Memory B cell (primary cell): ENCODE measurements around the gene NFIB.

Experiments
- ATAC-seq: fragments of 150-1000 bp; cut with Tn5 transposase; 2 replicates; pipeline ENCODE4 v1.10.0; 2021; ENCODE audit warnings: low read depth, mild to moderate bottlenecking, moderate library complexity
- DNase-seq, 2 donors: peaks; one replicate each; pipeline ENCODE4 v3.0.0; 2022; ENCODE audit warnings: low spot score in 2 of 2
- H3K27ac Mint-ChIP-seq: one replicate; pipeline ENCODE4 v1.8.0; 2022; ENCODE audit warnings: mild to moderate bottlenecking, moderate library complexity, mixed read lengths
- H3K27me3 Mint-ChIP-seq: one replicate; pipeline ENCODE4 v1.8.0; 2022; ENCODE audit warnings: mixed read lengths
- H3K36me3 Mint-ChIP-seq: one replicate; pipeline ENCODE4 v1.8.0; 2022; ENCODE audit warnings: mild to moderate bottlenecking, mixed read lengths
- H3K4me1 Mint-ChIP-seq: one replicate; pipeline ENCODE4 v1.8.0; 2022; ENCODE audit warnings: mixed read lengths
- H3K4me3 Mint-ChIP-seq: one replicate; pipeline ENCODE4 v1.8.0; 2022; ENCODE audit warnings: mild to moderate bottlenecking, moderate library complexity, mixed read lengths
- H3K9me3 Mint-ChIP-seq: one replicate; pipeline ENCODE4 v1.8.0; 2022; ENCODE audit warnings: mixed read lengths

NFIB gene

DNA sequence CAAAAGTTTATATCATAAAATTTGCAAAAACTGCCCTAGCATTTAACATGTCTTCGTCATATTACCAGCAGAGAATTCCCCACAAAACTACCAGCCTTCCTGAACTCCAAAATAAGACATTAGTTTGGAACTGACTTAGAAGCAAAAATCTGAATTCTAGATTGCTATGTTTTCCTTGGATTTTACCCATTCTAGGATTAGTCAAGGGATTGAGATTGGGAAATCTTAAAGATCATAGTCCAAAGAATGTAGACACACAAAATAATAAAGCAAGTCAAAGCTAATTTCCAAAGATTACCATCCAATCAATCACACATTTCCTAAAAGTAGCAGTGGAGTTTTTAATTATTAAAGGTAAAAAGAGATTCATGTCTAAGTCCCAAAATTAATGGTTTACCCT lies 138.2 kb downstream of the NFIB start:
- H3K9me3 Mint-ChIP-seq = no peaks in the 10 kb centered on the region
- no peak overlapping the region for H3K27ac Mint-ChIP-seq
- ATAC-seq (no peak), DNase-seq (no peak)
- no peaks in the 10 kb centered on the region for H3K4me1 Mint-ChIP-seq
- H3K4me3 Mint-ChIP-seq = no peak overlapping the region
- no peaks in the 10 kb centered on the region for H3K27me3 Mint-ChIP-seq
- no peaks in the 10 kb centered on the region for H3K36me3 Mint-ChIP-seq

- H3K27ac Mint-ChIP-seq = no peak overlapping the region
- no peak for DNase-seq
- no peaks in the 10 kb centered on the region for H3K4me1 Mint-ChIP-seq
- no peaks in the 10 kb centered on the region for H3K36me3 Mint-ChIP-seq
- ATAC-seq = no peak
- no peak overlapping the region for H3K4me3 Mint-ChIP-seq
- H3K9me3 Mint-ChIP-seq = no peaks in the 10 kb centered on the region
- H3K27me3 Mint-ChIP-seq = no peaks in the 10 kb centered on the region
Observed at GRCh38 chr9:14173713-14174112, 140.2 kb downstream of the NFIB start.

DNA sequence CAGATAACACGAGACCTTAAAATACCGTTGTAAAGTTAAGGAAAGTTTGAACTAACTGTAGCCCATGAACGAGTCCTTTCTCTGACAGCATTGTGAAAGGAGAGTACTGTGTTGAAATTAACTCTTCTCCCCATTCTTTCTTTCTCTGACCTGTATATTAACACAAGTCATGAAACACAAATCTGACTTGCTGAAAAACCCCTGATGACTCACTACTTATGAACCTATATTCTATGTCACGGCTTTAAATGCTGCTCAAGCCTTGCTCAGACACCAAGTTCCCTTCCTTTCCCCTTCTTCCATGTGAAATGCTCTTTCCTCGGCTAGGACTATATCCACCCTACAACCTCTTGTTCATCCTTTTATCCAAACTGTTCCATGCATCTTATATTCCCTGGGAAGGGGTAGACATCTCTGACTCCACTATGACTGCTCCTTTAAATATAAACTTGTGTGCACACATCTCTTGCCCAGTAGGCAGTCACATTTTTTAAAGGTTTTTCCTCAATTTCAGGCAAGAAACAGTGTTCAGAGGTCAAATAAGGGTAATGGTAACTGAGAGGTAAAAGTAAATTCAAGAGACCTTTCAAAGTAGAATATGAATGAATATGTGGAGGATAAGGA lies 142.9 kb downstream of the NFIB start:
- DNase-seq = no peak
- H3K9me3 Mint-ChIP-seq = no peaks in the 10 kb centered on the region
- H3K27ac Mint-ChIP-seq = no peak overlapping the region
- H3K36me3 Mint-ChIP-seq = no peaks in the 10 kb centered on the region
- no peaks in the 10 kb centered on the region for H3K4me1 Mint-ChIP-seq
- H3K27me3 Mint-ChIP-seq = no peaks in the 10 kb centered on the region
- no peak overlapping the region for H3K4me3 Mint-ChIP-seq
- no peak for ATAC-seq

DNA sequence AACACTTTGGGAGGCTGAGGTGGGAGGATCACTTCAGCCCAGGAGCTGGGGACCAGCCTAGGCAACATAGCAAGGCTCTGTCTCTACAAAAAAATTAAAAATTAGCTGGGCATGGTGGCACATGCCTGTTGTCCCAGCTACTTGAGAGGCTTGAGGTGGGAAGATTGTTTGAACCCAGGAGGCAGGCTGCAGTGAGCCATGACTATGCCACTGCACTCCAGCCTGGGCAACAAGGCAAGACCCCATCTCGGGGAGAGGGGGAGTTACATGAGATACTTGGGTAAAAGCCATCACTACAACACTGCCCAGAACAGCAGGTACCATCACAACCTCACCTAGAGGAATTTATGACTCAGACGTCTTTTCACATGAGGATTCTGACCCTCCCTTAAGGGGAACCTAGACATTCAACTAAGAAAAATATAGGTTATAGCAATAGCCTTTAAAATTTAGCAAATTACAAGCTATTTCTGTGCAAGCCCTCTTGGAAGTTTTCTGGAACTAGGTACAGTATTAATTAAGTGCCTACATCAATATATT lies 143.5 kb downstream of the NFIB start:
- ATAC-seq (no peak), DNase-seq (no peak)
- Mint-ChIP-seq H3K27me3 (no peaks in the 10 kb centered on the region), H3K36me3 (no peaks in the 10 kb centered on the region), H3K4me3 (no peak overlapping the region), H3K9me3 (no peaks in the 10 kb centered on the region), H3K27ac (no peak overlapping the region), H3K4me1 (no peaks in the 10 kb centered on the region)

DNA sequence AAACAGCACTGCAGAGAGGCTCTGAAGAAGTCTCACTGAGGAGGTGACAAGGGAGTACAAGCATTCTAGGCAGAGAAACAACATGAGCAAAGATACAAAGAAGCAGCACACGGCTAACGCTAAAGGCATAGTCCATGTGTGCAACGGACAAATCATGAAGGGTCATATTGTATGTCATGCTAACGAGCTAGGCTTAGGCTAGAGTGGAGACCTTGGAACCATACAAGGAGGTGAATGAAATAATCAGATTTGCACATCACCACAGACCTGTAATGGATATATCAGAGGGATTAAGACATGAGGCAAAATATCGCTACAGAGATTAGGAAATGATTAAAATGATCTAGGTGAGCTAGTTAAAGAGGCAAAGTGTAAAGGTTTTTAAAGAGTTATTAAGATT lies 145.6 kb downstream of the NFIB start:
- H3K4me3 Mint-ChIP-seq = no peak overlapping the region
- DNase-seq (no peak), ATAC-seq (no peak)
- H3K27me3 Mint-ChIP-seq = no peaks in the 10 kb centered on the region
- no peaks in the 10 kb centered on the region for H3K36me3 Mint-ChIP-seq
- H3K27ac Mint-ChIP-seq = no peak overlapping the region
- no peaks in the 10 kb centered on the region for H3K4me1 Mint-ChIP-seq
- H3K9me3 Mint-ChIP-seq = no peaks in the 10 kb centered on the region

DNA sequence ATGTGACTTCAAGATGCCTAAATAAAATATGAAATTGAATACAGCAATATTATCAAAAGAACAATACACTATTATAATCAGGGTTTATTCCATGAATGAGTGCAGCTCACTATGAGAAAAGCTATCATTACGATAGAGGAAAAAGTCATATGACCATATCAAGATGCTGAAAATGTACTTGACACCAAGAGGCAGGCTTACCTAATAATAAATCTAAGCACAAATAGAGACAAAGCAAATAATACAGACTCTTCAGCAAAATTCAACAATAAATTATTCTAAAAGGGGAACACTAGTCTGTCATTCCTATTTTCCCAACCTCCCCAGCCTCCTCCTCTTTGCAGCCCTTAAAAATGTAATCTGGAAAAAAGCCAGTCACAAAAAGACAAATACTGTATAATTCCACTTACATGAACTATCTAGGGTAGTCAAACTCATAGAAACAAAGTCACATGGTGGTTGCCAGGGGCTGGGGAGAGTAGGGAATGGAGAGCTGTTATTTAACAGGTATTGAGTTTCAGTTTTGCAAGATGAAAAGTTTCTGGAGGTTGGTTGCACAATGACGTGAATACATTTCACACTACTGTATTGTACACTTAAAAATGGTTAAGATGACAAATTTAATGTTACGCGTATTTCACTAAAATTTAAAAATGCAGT lies 148.4 kb downstream of the NFIB start:
- DNase-seq = no peak
- Mint-ChIP-seq H3K4me3 (no peak overlapping the region), H3K27ac (no peak overlapping the region), H3K4me1 (no peaks in the 10 kb centered on the region), H3K9me3 (no peaks in the 10 kb centered on the region), H3K36me3 (no peaks in the 10 kb centered on the region), H3K27me3 (no peaks in the 10 kb centered on the region)
- ATAC-seq = no peak

DNA sequence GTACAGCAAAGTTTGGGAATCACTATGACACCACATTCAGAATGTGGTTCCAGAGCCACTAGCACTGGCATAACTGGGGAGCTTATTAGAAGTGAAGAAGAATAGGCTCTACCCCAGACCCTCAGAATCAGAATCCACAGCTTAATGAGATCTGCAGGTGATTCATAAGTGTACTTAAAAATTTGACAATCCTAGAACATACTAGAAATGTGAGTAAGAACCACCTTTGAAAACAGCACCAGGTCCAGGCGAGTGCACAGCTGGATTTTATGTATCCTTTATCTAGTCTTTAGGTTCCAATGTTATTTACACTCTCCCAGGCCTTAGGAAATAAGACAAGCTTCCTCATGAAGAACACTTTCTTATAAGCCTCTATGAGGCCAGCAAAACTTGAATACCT lies 149.0 kb downstream of the NFIB start:
- no peaks in the 10 kb centered on the region for H3K4me1 Mint-ChIP-seq

DNA sequence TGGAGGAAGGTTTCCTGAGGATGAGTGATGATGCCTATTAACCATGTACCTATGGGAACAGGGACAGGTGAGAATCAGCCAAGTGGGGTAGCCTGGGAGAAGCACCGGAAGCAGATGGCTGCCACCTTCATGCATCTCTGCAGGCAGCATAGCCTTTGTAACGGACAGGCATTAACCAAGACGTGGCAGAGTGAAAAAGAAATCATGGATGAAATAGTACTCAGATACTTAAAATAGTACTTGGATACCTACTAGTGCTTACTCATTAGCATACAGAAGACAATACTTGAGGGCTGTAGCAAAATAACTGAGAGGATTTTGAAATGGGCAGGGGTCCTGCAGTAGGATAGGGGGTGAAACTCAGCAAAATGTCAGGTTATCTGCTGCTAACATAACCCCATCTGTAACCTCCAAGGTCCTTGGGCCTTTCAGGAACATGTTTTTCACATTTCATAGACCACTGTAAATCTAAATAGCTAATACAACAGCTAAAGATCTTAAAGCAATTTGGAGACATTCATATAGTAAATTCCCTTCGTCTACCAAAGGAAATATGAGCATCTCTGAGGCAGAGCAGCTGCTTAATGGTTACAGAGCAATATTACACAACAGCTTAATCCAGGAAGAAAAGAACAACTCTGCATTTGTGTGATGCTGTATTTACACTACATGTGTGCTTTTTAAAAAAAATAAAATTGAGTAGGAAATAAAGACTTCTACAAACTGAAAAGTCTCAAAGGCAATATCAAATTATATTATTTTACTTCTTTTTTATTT lies 154.3 kb downstream of the NFIB start:
- no peak for DNase-seq
- no peak for ATAC-seq
- Mint-ChIP-seq H3K27me3 (no peaks in the 10 kb centered on the region), H3K36me3 (no peaks in the 10 kb centered on the region), H3K4me1 (no peaks in the 10 kb centered on the region), H3K27ac (no peak overlapping the region), H3K4me3 (no peak overlapping the region), H3K9me3 (peaks cover 1% of the 10 kb centered on the region)

More for the DNA sequence above, 149.0 kb downstream of the NFIB start:
- no peaks in the 10 kb centered on the region for H3K36me3 Mint-ChIP-seq
- no peak for DNase-seq
- H3K4me3 Mint-ChIP-seq = no peak overlapping the region
- H3K27me3 Mint-ChIP-seq = no peaks in the 10 kb centered on the region
- no peak for ATAC-seq
- H3K27ac Mint-ChIP-seq = no peak overlapping the region
- H3K9me3 Mint-ChIP-seq = no peaks in the 10 kb centered on the region

DNA sequence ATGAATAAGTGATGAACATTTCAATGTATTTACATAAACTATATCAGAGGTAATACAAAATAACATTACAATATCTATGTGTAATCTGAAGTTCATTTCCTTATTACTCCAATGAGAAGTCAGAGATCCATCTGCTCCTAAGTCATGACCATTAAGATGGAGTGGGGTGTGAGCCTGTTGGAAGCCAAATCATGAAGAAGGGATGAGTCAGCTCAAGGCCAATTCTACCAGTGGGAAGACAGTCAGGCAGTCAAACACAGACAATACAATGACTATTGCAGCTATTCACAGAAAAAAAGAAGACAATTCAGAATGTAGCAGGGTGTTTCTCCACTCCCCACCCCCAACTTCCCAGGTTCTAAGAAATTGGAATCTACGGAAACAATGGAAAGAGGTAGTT lies 155.0 kb downstream of the NFIB start:
- Mint-ChIP-seq H3K27ac (no peak overlapping the region), H3K4me3 (no peak overlapping the region)
- no peak for DNase-seq

DNA sequence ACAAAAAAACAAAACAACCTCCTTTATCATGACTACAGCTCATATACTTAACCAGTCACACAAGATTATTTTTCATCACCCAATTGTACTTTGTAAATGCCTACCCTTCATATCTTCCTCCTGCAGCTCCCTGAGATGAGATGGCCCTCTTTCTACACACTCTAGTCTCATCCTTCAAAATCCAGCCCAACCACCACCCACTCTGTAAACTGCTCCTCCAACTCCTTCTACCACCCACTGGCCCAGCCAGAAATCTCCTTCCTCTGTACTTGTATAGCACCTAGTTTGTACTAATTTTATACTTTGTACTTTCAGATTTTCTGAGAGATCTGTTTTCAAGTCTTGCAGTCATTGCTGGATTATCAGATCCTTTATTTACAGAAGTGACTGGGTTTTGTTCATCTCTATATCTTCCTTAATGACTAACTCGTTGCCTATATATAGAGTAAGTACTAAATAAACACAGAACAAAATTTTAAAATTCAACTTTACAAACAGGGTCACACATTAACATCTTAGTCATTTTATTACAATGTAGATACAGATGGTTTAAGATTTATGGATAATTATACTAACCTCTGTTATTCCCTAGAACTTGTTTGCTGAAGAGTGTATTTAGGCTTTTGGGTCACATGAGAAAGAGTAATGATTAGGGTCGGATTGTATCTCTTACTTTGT lies 155.7 kb downstream of the NFIB start:
- H3K27ac Mint-ChIP-seq = no peak overlapping the region
- H3K4me1 Mint-ChIP-seq = no peaks in the 10 kb centered on the region
- peaks cover 1% of the 10 kb centered on the region for H3K9me3 Mint-ChIP-seq
- no peak for ATAC-seq
- H3K36me3 Mint-ChIP-seq = no peaks in the 10 kb centered on the region
- H3K27me3 Mint-ChIP-seq = no peaks in the 10 kb centered on the region
- DNase-seq = no peak
- no peak overlapping the region for H3K4me3 Mint-ChIP-seq

More for the DNA sequence above, 155.0 kb downstream of the NFIB start:
- H3K27me3 Mint-ChIP-seq = no peaks in the 10 kb centered on the region
- peaks cover 1% of the 10 kb centered on the region for H3K9me3 Mint-ChIP-seq
- no peaks in the 10 kb centered on the region for H3K36me3 Mint-ChIP-seq
- no peak for ATAC-seq
- no peaks in the 10 kb centered on the region for H3K4me1 Mint-ChIP-seq

DNA sequence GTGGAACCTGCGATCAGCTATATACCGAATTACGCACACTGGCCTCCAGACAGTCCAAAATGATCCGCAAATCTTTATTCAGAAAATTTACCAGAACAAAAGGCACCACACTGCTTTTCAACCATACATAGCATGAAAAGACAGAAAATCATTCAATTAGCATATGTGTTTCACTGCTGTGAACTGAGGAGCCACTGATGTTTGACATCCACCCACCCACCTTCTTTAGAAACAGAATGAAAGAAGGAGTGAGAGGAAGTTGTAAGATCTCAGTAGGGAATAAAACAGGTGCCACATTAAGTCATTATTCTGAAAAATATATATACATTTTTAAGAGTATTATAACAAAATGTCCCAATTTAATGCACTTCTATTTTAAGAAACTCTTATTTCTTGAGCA lies 156.8 kb downstream of the NFIB start:
- Mint-ChIP-seq H3K4me3 (no peak overlapping the region), H3K27me3 (no peaks in the 10 kb centered on the region), H3K36me3 (no peaks in the 10 kb centered on the region), H3K9me3 (peaks cover 1% of the 10 kb centered on the region), H3K27ac (no peak overlapping the region), H3K4me1 (no peaks in the 10 kb centered on the region)
- no peak for DNase-seq
- no peak for ATAC-seq

GRCh38 chr9:14156046-14156445 lies 157.9 kb downstream of the NFIB start:
- Mint-ChIP-seq H3K4me1 (no peaks in the 10 kb centered on the region), H3K36me3 (no peaks in the 10 kb centered on the region), H3K9me3 (peaks cover 1% of the 10 kb centered on the region), H3K27ac (no peak overlapping the region), H3K4me3 (no peak overlapping the region), H3K27me3 (no peaks in the 10 kb centered on the region)
- no peak for DNase-seq
- ATAC-seq = no peak

DNA sequence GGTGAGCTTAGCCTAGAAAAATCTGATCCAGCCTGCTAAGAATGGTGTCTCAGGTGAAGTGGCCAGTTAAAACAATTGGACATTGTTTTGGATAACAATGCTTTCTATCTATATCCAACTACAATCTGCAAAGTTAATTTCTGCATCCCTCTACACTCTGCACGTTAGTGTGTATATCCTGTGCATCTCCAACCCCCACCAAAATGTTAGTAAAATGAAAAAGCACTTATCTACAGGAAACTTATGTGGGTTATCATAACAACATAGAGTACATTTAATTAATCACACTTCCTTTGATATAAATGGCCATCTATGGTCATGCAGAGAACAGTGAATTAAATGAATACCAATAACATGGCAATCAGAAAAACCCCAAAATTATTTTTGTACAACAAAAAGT lies 158.7 kb downstream of the NFIB start:
- H3K9me3 Mint-ChIP-seq = peaks cover 1% of the 10 kb centered on the region
- H3K4me1 Mint-ChIP-seq = no peaks in the 10 kb centered on the region
- H3K4me3 Mint-ChIP-seq = no peak overlapping the region
- no peak for DNase-seq
- no peak overlapping the region for H3K27ac Mint-ChIP-seq
- no peaks in the 10 kb centered on the region for H3K36me3 Mint-ChIP-seq
- ATAC-seq = no peak
- no peaks in the 10 kb centered on the region for H3K27me3 Mint-ChIP-seq

DNA sequence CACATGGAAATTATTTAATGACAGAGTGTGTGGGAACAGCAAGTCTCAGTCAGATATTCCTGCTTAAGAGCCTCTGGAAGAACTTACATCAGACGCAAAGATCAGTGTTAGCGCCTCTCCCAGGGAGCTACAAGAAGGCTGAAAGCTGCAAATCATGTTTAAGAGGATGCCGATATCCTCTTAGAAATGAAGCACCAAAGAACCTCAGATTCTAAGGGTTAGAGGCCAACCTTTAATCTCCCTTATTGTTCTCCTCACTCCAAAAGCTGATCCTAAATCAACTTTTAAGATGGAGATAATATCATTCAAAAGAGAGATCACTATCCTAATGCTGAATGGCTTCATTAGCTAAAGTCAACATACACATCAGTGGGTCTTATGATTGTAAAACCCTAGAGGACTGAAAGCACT lies 160.6 kb downstream of the NFIB start:
- Mint-ChIP-seq H3K9me3 (peaks cover 1% of the 10 kb centered on the region), H3K36me3 (no peaks in the 10 kb centered on the region), H3K4me1 (no peaks in the 10 kb centered on the region), H3K27ac (no peak overlapping the region), H3K4me3 (no peak overlapping the region), H3K27me3 (no peaks in the 10 kb centered on the region)
- DNase-seq (no peak), ATAC-seq (no peak)
